C4-2B (cell line): Measurements from ENCODE around the gene DAZAP1.

ENCODE experiments used
- H3K27ac ChIP-seq: fragments of 450-650 bp; 2 replicates; pipeline ENCODE4 v1.5.1; 2017
- ZFX ChIP-seq: fragments of 450-650 bp; IDR thresholded peaks from 2 replicates; pipeline ENCODE4 v1.6.1; 2017
- TF ChIP-seq, protein P1 (sequence below): fragments of 450-650 bp; conservative IDR thresholded peaks from 2 replicates; pipeline ENCODE4 v1.5.1; 2017; ENCODE audit warnings: mild to moderate bottlenecking

DAZAP1 gene

DNA sequence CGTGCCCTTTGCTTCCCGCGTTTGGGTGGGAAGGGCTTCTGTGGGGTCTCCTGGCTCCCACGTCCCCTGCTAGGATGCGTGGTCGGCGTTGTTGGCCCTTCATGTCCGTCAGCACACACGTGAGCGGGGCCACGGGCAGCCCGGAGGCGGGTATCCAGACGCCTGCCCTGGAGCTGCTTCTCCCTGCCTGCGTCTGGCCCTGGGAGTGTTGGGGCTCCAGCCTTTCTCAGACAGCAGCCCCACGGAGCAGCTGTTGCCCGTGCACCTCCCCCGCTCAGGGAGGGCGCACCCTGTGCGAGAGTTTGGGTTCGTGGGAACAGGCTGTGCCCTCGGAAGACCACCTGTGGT, 14.5 kb downstream of the DAZAP1 start:
- TF ChIP-seq, protein P1, sequence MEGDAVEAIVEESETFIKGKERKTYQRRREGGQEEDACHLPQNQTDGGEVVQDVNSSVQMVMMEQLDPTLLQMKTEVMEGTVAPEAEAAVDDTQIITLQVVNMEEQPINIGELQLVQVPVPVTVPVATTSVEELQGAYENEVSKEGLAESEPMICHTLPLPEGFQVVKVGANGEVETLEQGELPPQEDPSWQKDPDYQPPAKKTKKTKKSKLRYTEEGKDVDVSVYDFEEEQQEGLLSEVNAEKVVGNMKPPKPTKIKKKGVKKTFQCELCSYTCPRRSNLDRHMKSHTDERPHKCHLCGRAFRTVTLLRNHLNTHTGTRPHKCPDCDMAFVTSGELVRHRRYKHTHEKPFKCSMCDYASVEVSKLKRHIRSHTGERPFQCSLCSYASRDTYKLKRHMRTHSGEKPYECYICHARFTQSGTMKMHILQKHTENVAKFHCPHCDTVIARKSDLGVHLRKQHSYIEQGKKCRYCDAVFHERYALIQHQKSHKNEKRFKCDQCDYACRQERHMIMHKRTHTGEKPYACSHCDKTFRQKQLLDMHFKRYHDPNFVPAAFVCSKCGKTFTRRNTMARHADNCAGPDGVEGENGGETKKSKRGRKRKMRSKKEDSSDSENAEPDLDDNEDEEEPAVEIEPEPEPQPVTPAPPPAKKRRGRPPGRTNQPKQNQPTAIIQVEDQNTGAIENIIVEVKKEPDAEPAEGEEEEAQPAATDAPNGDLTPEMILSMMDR, result no peak
- TF ChIP-seq ZFX, result no peak
- H3K27ac ChIP-seq, result no peak overlapping the region

DNA sequence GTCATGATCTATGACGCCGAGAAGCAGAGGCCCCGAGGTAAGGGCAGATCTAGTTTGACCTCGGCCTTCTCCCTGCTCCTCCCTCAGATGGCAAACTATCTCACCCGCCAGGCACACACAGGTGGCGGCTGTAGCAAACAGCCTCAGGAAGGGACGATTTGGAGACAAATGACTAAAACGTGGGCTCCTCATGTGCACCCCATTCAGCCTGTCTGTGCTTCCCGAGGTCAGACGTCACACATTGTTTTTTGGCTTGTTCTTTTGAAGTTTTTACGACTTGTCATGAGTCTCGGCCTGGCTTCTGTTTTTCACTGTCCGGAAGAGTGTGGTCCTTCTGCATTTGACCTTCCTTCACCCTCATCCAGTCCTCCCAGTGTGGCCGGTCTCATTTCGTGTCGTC, 15.0 kb downstream of the DAZAP1 start:
- H3K27ac ChIP-seq, result no peak overlapping the region
- TF ChIP-seq, protein P1, result no peak
- TF ChIP-seq ZFX, result no peak

DNA sequence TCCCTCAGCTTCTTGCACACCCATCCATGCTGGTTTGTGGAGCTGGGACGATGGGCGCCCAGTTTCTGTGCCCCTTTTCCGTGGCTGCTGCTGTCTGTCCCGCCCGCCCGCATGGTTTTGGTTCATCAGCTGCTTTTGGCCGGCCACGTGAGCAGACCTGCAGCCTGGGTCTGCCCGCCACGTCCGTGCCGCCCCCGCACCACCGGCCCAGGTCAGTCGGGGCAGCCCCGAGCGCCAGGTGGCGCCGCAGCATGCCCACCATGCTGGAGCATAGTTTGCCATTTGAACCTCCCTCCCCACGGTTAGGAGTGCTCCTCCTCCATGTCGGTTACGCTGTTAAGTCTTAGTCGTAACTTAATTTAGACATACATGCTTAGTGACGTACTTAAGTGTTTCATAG, 15.6 kb downstream of the DAZAP1 start:
- no peak for TF ChIP-seq ZFX
- TF ChIP-seq, protein P1, result no peak
- H3K27ac ChIP-seq, result no peak overlapping the region

DNA sequence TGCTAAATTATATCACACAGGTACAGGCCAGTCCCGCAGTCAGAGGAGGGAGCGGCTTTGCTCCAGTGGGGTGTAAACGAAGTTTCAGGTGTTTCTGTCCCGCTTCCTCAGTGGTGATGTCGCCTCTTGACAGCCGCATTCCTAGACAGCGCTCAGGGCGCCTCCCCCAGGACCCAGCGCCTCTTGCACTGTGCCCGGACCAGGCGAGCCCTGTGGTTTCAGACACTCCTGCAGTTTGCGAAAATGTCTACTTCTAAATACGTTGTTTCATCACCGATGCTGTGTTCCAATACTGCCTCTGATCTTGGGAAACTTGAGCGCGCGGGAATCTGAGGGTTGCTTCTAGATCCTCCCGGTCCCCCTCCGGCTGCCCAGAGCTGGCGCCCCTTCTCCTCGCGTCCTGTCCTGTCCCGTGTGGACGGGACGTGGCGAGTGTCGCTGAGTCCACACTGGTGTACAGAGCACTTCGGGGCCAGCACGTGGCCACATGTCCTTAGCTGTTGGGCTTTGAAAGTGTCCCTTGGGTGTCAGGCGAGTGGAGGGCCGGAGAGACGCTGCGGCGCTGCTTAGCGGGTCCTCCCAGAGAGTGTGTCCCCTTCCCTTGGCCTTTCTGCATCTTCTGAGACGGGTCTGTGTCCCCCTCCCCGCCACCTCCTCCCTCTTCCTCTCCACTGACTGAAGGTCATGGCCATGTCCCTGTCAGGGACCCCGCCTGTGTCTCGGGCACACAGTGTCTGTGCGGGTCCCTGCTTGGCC, 16.2 kb downstream of the DAZAP1 start:
- no peak overlapping the region for H3K27ac ChIP-seq
- TF ChIP-seq, protein P1, result no peak
- TF ChIP-seq ZFX, result no peak

DNA sequence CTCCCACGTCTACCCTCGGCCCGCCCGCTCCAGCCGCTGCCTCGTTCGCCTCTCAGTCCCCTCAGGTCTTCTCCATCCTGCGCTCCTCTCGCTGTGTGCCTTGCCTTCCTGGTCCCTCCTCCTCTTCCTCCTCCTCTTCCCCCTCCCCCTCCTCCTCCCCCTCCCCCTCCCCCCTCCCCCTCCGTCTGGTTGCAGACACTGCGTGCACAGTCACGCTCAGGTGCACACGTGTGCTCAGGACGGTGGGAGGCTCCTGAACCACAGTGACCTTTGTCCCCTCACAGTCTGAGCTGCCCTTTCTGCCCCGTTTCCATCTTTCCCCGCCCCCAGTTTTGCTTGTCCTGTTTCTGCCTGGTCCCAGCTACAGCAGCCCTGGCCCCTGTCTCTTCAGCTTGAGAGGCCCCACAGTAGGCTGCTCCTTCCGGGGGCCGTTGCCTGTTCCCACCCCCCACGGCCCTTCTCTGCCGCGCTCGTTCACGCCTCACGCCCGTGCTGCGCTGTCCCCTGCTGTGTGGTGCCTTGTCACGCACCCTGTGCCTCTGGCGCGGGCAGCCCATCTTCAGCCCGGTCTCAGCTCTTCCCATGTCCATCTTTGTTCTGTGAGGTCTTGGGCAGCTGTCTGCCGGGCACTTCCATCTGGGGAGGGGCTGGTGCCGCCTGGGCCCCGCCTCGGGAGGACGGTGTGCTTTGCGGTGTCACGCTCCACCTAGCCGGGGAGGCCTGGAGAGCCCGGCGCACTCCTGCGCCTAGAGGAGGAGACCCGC, 17.0 kb downstream of the DAZAP1 start:
- TF ChIP-seq ZFX, result no peak
- TF ChIP-seq, protein P1, result no peak
- no peak overlapping the region for H3K27ac ChIP-seq

DNA sequence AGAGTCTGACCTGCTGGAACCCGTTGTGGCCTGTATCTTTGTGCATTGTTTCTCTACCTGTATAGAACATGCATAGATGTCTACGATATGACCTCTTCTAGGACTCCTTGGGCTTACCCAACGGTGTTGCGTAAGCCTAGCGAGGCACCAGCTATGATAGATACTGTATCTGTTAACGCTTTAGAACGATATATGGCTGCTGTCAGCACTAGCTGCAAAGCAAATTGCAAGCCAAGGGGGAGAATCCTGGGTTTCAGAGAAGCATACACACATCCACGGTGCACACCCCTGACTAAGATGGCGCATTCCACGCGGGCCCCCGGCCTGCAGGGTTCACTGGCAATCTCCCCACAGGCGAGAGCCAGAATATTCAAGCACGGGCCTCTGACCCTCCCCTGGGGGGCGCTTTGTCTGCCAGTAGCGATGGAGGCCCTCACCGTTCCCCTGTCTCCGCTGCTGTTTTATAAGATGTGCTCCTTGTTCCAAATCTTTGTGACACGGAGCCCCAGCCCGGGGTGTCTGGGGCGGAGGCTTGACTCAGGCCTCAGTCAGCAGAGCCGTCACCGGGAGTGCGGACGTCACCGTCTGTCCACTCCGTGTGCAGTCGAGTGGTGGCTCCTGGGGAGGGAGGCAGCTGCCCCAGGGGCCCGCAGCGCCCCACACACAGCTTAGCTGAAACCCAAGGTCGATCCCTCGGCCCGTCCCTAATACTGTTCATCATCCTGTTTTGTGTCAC, 17.9 kb downstream of the DAZAP1 start:
- no peak for TF ChIP-seq ZFX
- TF ChIP-seq, protein P1, result no peak
- no peak overlapping the region for H3K27ac ChIP-seq

DNA sequence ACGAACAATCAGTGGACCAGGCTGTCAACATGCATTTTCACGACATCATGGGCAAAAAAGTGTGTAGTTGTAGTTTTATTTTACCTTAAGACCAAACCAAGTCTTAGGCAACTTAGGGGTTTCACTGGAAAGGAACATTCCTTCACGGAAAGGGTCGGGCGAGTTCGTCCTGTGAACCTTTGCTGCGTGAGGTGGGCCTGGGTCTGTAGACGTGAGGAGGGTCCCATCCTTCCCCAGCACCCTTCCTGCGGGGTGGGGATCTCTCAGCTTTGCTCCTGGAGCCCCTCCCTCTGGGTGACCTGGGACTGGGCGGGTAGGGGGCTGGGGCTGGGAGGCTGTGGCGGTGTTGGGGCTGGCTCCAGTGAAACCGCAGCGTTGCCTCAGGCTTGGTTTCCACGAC, 18.5 kb downstream of the DAZAP1 start:
- TF ChIP-seq, protein P1, result no peak
- TF ChIP-seq ZFX, result no peak
- H3K27ac ChIP-seq, result no peak overlapping the region
